ENCODE data around the gene ADAMTS15. TPM values are rescaled to one million over a fixed set of nuclear protein-coding genes. Genes with fewer than 3 reads are reported as not detected.

The ADAMTS15 gene
- total and polyA plus RNA-seq, 9 donors, result 0.95 to 7.2 (median 2.7) TPM

DNA sequence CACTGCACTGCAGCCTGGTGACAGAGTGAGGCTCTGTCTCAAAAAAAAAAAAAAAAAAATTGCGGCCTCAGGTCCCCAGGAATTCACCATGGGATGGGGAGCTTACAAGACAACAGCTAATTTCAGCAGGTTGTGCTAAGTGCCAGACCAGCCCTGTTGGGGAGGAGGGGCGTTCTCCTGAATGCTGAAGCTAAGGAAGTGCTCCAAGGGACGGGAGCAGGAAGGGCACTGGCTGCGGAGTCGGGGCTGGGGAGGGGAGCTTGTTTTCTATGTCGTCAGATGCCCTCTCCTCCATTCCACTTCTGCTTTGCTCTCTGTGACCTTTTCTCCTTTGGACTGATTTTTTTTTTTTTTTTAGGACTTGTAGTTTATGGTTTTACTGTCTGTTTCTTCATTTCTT lies 4.5 kb downstream of the ADAMTS15 start:
- H3K27me3 ChIP-seq, result no peaks in the 10 kb centered on the region
- no peak overlapping the region for H3K27ac ChIP-seq
- intact Hi-C loops (cut with DNase I), result loop anchor here in 1 of 4 donors (10.0 kb wide), 1 partner anchor 152 kb away; no protein-coding TSS in a partner anchor
- no peak overlapping the region for H3K4me3 ChIP-seq
- WGBS, 3 donors, result 71 to 95% (median 83%) methylated on average over 6 of the region's 6 CpGs
- no peaks in the 10 kb centered on the region for H3K36me3 ChIP-seq
- peaks cover 6% of the 10 kb centered on the region for H3K4me1 ChIP-seq (ENCODE audit: insufficient read depth)
- TF ChIP-seq, protein P1, sequence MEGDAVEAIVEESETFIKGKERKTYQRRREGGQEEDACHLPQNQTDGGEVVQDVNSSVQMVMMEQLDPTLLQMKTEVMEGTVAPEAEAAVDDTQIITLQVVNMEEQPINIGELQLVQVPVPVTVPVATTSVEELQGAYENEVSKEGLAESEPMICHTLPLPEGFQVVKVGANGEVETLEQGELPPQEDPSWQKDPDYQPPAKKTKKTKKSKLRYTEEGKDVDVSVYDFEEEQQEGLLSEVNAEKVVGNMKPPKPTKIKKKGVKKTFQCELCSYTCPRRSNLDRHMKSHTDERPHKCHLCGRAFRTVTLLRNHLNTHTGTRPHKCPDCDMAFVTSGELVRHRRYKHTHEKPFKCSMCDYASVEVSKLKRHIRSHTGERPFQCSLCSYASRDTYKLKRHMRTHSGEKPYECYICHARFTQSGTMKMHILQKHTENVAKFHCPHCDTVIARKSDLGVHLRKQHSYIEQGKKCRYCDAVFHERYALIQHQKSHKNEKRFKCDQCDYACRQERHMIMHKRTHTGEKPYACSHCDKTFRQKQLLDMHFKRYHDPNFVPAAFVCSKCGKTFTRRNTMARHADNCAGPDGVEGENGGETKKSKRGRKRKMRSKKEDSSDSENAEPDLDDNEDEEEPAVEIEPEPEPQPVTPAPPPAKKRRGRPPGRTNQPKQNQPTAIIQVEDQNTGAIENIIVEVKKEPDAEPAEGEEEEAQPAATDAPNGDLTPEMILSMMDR (IDR thresholded peaks at IDR 0.05), result no peak
- TF ChIP-seq POLR2A (IDR thresholded peaks at IDR 0.05) (no peak), EP300 (IDR thresholded peaks at IDR 0.05) (no peak)
- no peak for DNase-seq
- H3K9me3 ChIP-seq, result no peaks in the 10 kb centered on the region

DNA sequence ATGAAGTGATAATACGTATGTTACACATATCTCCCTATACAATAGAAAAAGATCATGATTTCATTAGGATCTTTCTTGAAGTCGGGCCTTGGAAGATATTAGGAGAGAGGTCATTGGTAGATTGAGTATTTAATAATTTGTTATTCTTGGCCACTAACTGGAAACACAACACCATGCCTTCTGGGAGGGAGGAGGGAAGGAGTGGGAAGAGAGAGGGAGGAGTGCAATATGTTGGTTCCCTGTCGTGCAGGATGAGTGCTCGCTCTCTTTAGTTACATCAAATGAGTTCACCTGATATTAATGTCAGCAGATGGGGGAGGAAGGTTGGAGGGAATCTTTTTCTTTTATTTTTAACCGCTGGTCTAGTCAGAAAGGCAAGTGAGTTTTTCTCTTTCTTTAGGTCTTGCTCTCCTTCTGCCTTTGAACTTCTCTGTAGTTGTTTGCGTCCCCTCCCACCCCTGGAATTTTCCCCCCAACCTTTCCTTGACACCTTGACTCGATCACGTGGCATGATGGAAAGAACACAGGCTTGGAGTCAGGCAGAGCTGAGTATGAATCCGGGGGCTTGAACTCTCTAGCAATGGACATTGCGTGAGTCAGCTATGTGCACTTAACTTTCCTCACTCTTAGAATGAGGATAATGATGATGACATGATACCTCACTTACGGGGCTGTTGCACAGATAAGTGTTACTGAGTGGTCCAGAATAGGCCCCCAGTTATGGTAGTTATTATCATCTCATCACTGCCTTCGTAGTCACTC lies 6.2 kb downstream of the ADAMTS15 start:
- H3K4me1 ChIP-seq (ENCODE audit: insufficient read depth), result peaks cover 4% of the 10 kb centered on the region
- H3K4me3 ChIP-seq, result no peak overlapping the region

DNA sequence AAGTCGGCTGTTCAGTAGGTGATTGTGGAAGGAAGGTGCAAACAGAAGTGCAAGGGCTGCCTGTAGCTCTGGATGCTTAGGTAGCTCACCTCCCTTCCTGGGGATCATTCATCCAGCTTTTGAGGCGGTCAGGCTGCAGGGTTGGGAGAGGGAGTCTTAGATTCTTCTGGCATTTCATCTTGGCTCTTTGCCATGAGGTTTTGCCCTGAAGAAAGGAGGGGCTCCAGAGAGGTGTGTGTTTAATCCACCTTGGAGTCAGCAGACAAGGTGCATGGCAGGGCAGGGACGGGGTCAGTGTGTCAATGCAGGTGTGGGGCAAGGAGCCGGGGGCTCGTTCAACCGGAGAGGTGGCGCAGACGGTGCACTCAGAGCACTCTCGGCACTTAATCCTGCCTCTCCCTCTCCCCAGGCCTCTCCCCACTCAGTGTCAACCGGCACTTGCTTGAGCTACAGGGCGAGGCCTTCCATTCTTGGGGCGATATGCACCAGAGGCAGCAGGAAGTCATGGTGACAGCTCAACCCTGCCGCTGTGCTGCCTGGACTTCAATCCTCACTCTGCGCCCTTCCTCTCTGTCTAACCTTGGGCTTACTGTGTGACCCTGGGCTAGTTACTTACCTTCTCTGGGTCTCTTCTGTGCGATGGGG lies 7.2 kb downstream of the ADAMTS15 start:
- Histone ChIP-seq H3K4me3 (no peak overlapping the region), H3K4me1 (ENCODE audit: insufficient read depth) (no peaks in the 10 kb centered on the region), H3K9me3 (no peaks in the 10 kb centered on the region), H3K36me3 (no peaks in the 10 kb centered on the region), H3K27me3 (no peaks in the 10 kb centered on the region), H3K27ac (no peak overlapping the region)
- DNase-seq, result no peak
- TF ChIP-seq POLR2A (IDR thresholded peaks at IDR 0.05) (no peak), EP300 (IDR thresholded peaks at IDR 0.05) (no peak)
- TF ChIP-seq, protein P1 (IDR thresholded peaks at IDR 0.05), result no peak
- 87 to 91% (median 90%) methylated on average over 15 of the region's 15 CpGs for WGBS, 3 donors
- intact Hi-C loops (cut with DNase I), result loop anchor here in 1 of 4 donors (10.0 kb wide), 1 partner anchor 149 kb away; no protein-coding TSS in a partner anchor

More for the DNA sequence above, 6.2 kb downstream of the ADAMTS15 start:
- no peak for DNase-seq
- 49 to 53% (median 49%) methylated on average over 12 of the region's 12 CpGs for WGBS, 3 donors
- Histone ChIP-seq H3K27ac (no peak overlapping the region), H3K27me3 (no peaks in the 10 kb centered on the region), H3K36me3 (no peaks in the 10 kb centered on the region), H3K9me3 (no peaks in the 10 kb centered on the region)
- intact Hi-C loops (cut with DNase I), result loop anchor here in 1 of 4 donors (10.0 kb wide), 1 partner anchor 150 kb away; no protein-coding TSS in a partner anchor
- TF ChIP-seq, protein P1 (IDR thresholded peaks at IDR 0.05), result no peak

DNA sequence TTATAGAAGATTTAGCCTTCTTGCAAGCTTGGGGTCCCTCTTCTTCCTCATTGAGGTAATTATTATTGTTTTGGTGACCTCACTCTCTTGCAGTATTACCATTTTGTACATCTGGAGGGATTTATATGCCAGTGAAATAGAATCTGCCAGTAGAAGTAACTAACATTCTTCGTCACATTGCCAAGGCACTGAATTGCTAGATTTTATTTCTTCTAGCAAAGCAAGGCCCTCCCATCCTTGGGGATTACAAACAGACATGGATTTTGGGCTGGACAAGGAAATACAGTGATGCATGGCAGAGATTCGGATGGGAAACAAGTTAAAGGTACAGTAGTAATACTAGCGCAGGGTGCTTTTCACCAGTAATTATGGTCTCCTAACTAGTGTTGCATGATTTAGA lies 7.8 kb downstream of the ADAMTS15 start:
- Histone ChIP-seq H3K4me3 (no peak overlapping the region), H3K27ac (no peak overlapping the region), H3K9me3 (no peaks in the 10 kb centered on the region), H3K27me3 (no peaks in the 10 kb centered on the region), H3K36me3 (no peaks in the 10 kb centered on the region), H3K4me1 (ENCODE audit: insufficient read depth) (no peaks in the 10 kb centered on the region)
- no peak for TF ChIP-seq POLR2A (IDR thresholded peaks at IDR 0.05)
- no peak for TF ChIP-seq EP300 (IDR thresholded peaks at IDR 0.05)
- TF ChIP-seq, protein P1 (IDR thresholded peaks at IDR 0.05), result no peak
- intact Hi-C loops (cut with DNase I), result loop anchor here in 1 of 4 donors (10.0 kb wide), 1 partner anchor 149 kb away; no protein-coding TSS in a partner anchor
- no peak for DNase-seq
- WGBS, 3 donors, result 87 to 95% (median 92%) methylated on average over 3 of the region's 3 CpGs
